GM23338 (cell line): ENCODE data around the gene CFAP74. TPM values are rescaled to one million over a fixed set of nuclear protein-coding genes. Genes with fewer than 3 reads are reported as not detected.
"Not testable (repeated sequence)": the region's sequence is repeated elsewhere in the genome, so short reads cannot be mapped to it uniquely, and the experiment has no call there.

Experiments
- ATAC-seq: fragments of 200-7000 bp; cut with Tn5 transposase; 3 replicates; pipeline ENCODE4 v1.9.1; 2020
- DNase-seq: peaks from one replicate; pipeline ENCODE4 v3.0.0-alpha.2; 2015; ENCODE audit warnings: low spot score
- H2AFZ ChIP-seq: fragments of 200-600 bp; sonication (generic); 2 replicates; pipeline ENCODE4 v1.8.0; 2016; ENCODE audit warnings: antibody characterized with exemption, mild to moderate bottlenecking, moderate library complexity
- H3F3A ChIP-seq: fragments of 200-600 bp; sonication (generic); replicated peaks from 2 replicates; pipeline ENCODE4 v1.8.0; 2017; ENCODE audit warnings: antibody characterized with exemption, mixed run types, low read depth
- H3K27ac ChIP-seq: fragments of 200-600 bp; sonication (generic); 2 replicates; pipeline ENCODE4 v1.6.1; 2016; ENCODE audit warnings: low read depth
- H3K27me3 ChIP-seq: fragments of 200-600 bp; sonication (generic); 2 replicates; pipeline ENCODE4 v1.8.0; 2016; ENCODE audit warnings: mild to moderate bottlenecking, mixed run types, moderate library complexity; ENCODE audit not compliant: insufficient read depth
- H3K36me3 ChIP-seq: fragments of 200-600 bp; sonication (generic); 2 replicates; pipeline ENCODE4 v1.8.0; 2016; ENCODE audit warnings: mild to moderate bottlenecking; ENCODE audit not compliant: insufficient read depth
- H3K4me1 ChIP-seq: fragments of 200-600 bp; sonication (generic); 2 replicates; pipeline ENCODE4 v1.8.0; 2016; ENCODE audit warnings: mild to moderate bottlenecking, moderate library complexity; ENCODE audit not compliant: insufficient read depth
- H3K4me2 ChIP-seq: fragments of 200-600 bp; sonication (generic); 2 replicates; pipeline ENCODE4 v1.7.1; 2017; ENCODE audit warnings: mixed run types
- H3K4me3 ChIP-seq: fragments of 200-600 bp; sonication (generic); 2 replicates; pipeline ENCODE4 v1.6.1; 2016; ENCODE audit warnings: mixed run types
- H3K79me2 ChIP-seq: fragments of 200-600 bp; sonication (generic); replicated peaks from 2 replicates; pipeline ENCODE4 v1.8.0; 2017; ENCODE audit warnings: mild to moderate bottlenecking; ENCODE audit not compliant: insufficient read depth
- H3K9me2 ChIP-seq: fragments of 200-600 bp; sonication (generic); 2 replicates; pipeline ENCODE4 v1.8.0; 2017; ENCODE audit not compliant: insufficient read depth
- H4K20me1 ChIP-seq: fragments of 200-600 bp; sonication (generic); replicated peaks from 2 replicates; pipeline ENCODE4 v1.8.0; 2017; ENCODE audit warnings: mild to moderate bottlenecking; ENCODE audit not compliant: insufficient read depth
- H3K27ac Mint-ChIP-seq: 2 replicates; pipeline ENCODE4 v1.8.0; 2020; ENCODE audit warnings: inconsistent platforms, mild to moderate bottlenecking, moderate library complexity, mixed read lengths
- H3K27me3 Mint-ChIP-seq: 3 replicates; pipeline ENCODE4 v1.8.0; 2022; ENCODE audit warnings: low read depth, mild to moderate bottlenecking, moderate library complexity, mixed read lengths, inconsistent platforms; ENCODE audit not compliant: insufficient read depth, poor library complexity
- H3K36me3 Mint-ChIP-seq: 3 replicates; pipeline ENCODE4 v1.8.0; 2021; ENCODE audit warnings: low read depth, mild to moderate bottlenecking, inconsistent platforms, moderate library complexity, mixed read lengths
- H3K4me1 Mint-ChIP-seq: 3 replicates; pipeline ENCODE4 v1.8.0; 2020; ENCODE audit warnings: mild to moderate bottlenecking, inconsistent platforms, mixed read lengths
- H3K4me3 Mint-ChIP-seq: 3 replicates; pipeline ENCODE4 v1.8.0; 2021; ENCODE audit warnings: moderate library complexity, mild to moderate bottlenecking, inconsistent platforms, mixed read lengths
- H3K9me3 Mint-ChIP-seq: 3 replicates; pipeline ENCODE4 v1.8.0; 2020; ENCODE audit warnings: moderate library complexity, mild to moderate bottlenecking, inconsistent platforms, mixed read lengths
- CREB1 ChIP-seq: fragments of 250-450 bp; sonication (Bioruptor Pico); IDR thresholded peaks from 2 replicates; pipeline ENCODE4 v1.5.0; 2020; ENCODE audit warnings: low read depth, mild to moderate bottlenecking, moderate library complexity
- EZH2 ChIP-seq: fragments of 200-600 bp; sonication (generic); IDR thresholded peaks from one replicate; pipeline ENCODE4 v1.8.0; 2017; ENCODE audit warnings: antibody characterized with exemption, mild to moderate bottlenecking, low read depth; ENCODE audit not compliant: unreplicated experiment
- JUNB ChIP-seq: IDR thresholded peaks from one replicate; pipeline ENCODE4 v1.6.1; 2016; ENCODE audit warnings: antibody characterized with exemption; ENCODE audit not compliant: unreplicated experiment
- POLR2AphosphoS5 ChIP-seq: IDR thresholded peaks from 2 replicates; pipeline ENCODE4 v1.6.1; 2016; ENCODE audit warnings: antibody characterized with exemption, low read depth
- ZNF114 ChIP-seq: fragments of 250-450 bp; sonication (Bioruptor Pico); IDR thresholded peaks from 2 replicates; pipeline ENCODE4 v1.5.0; 2020; ENCODE audit warnings: mild to moderate bottlenecking, moderate library complexity
- polyA plus RNA-seq: library from polyadenylated mRNA; unstranded; fragments of >200 nt; fragmentation: Nextera tagmentation; extraction: Ambion mirVana; gene quantifications from 2 replicates; pipeline ENCODE4 v1.2.1, GENCODE V29; 2016
- total RNA-seq: library from RNA; depleted of rRNA; stranded (reverse); fragments of >200 nt; shearing (Covaris generic); gene quantifications from 2 replicates; pipeline ENCODE4 v1.2.3, GENCODE V29; 2014
- TF ChIP-seq, protein P1 (sequence below), 2 experiments: fragments of 200-600 bp in 1 of 2; sonication (generic) in 1 of 2; conservative IDR thresholded peaks; 2 replicates each; pipeline versions ENCODE4 v1.5.1 to v1.6.1; 2016 to 2017; ENCODE audit warnings: antibody characterized with exemption in 2 of 2, low read depth in 2 of 2, mild to moderate bottlenecking in 2 of 2, moderate library complexity in 1 of 2
- TF ChIP-seq, protein P2 (sequence below): fragments of 250-450 bp; sonication (Bioruptor Pico); IDR thresholded peaks from 2 replicates; pipeline ENCODE4 v1.5.0; 2020; ENCODE audit warnings: mild to moderate bottlenecking, moderate library complexity
- TF ChIP-seq, protein P3 (sequence below): IDR thresholded peaks from one replicate; pipeline ENCODE4 v1.6.1; 2018; ENCODE audit warnings: antibody characterized with exemption; ENCODE audit not compliant: unreplicated experiment

Gene CFAP74
- total and polyA plus RNA-seq, 2 experiments from 2014 or later, result 0.21 TPM; not detected in 1

DNA sequence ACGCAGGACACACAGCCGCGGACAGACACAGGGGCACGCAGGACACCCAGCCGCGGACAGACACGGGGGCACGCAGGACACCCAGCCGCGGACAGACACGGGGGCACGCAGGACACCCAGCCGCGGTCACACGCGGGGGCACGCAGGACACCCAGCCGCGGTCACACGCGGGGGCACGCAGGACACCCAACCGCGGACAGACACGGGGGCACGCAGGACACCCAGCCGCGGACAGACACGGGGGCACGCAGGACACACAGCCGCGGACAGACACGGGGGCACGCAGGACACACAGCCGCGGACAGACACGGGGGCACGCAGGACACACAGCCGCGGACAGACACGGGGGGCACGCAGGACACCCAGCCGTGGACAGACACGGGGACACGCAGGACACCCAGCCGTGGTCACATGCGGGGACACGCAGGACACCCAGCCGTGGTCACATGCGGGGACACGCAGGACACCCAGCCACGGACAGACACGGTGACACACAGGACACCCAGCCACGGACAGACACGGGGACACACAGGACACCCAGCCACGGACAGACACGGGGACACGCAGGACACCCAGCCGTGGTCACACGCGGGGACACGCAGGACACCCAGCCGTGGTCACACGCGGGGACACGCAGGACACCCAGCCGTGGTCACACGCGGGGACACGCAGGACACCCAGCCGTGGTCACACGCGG lies 21.8 kb downstream of the CFAP74 start:
- H3K27me3 ChIP-seq, result not testable (repeated sequence)

DNA sequence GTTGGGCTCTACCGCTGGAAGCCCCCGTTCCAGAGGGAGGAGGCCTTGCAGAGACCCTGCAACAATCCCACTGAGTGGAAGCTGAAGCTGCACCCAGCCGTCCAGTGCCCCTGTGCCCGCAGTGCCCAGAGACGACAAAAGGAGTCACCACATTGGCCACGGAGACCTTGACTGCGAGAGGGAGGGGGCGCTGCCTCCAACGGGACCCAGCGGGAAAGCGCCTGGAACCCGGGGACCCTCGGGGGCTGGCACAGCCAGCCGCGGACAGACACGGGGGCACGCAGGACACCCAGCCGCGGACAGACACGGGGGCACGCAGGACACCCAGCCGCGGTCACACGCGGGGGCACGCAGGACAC lies 22.5 kb downstream of the CFAP74 start:
- Histone ChIP-seq H3K36me3 (no peaks in the 10 kb centered on the region), H3K79me2 (no peaks in the 10 kb centered on the region), H3K4me3 (no peak overlapping the region), H3K4me1 (no peaks in the 10 kb centered on the region), H3F3A (0 out of 2 replicates have a peak, but pooled peaks cover 3% of the 10 kb centered on the region), H3K27me3 (no peaks in the 10 kb centered on the region), H4K20me1 (no peaks in the 10 kb centered on the region), H3K9me2 (no peaks in the 10 kb centered on the region), H3K27ac (no peak overlapping the region), H2AFZ (no peak overlapping the region), H3K4me2 (no peak overlapping the region)
- Mint-ChIP-seq H3K9me3 (peaks cover 19% of the 10 kb centered on the region), H3K27ac (no peak overlapping the region), H3K4me3 (no peak overlapping the region), H3K36me3 (no peaks in the 10 kb centered on the region; the same call in 2 of the 3 replicates), H3K27me3 (peaks cover 14% of the 10 kb centered on the region), H3K4me1 (no peaks in the 10 kb centered on the region; the same call in 2 of the 3 replicates)
- no peak for DNase-seq
- no peak for ATAC-seq
- TF ChIP-seq POLR2AphosphoS5, result no peak
- TF ChIP-seq, protein P1, sequence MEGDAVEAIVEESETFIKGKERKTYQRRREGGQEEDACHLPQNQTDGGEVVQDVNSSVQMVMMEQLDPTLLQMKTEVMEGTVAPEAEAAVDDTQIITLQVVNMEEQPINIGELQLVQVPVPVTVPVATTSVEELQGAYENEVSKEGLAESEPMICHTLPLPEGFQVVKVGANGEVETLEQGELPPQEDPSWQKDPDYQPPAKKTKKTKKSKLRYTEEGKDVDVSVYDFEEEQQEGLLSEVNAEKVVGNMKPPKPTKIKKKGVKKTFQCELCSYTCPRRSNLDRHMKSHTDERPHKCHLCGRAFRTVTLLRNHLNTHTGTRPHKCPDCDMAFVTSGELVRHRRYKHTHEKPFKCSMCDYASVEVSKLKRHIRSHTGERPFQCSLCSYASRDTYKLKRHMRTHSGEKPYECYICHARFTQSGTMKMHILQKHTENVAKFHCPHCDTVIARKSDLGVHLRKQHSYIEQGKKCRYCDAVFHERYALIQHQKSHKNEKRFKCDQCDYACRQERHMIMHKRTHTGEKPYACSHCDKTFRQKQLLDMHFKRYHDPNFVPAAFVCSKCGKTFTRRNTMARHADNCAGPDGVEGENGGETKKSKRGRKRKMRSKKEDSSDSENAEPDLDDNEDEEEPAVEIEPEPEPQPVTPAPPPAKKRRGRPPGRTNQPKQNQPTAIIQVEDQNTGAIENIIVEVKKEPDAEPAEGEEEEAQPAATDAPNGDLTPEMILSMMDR (conservative IDR thresholded peaks at IDR 0.05; ENCODE audit: low read depth in 2 of 2), result no peak
- TF ChIP-seq EZH2, result no peak
- no peak for TF ChIP-seq CREB1 (CRISPR knock-in tag)
- TF ChIP-seq ZNF114 (CRISPR knock-in tag), result no peak
- TF ChIP-seq JUNB, result no peak
- TF ChIP-seq, protein P2, sequence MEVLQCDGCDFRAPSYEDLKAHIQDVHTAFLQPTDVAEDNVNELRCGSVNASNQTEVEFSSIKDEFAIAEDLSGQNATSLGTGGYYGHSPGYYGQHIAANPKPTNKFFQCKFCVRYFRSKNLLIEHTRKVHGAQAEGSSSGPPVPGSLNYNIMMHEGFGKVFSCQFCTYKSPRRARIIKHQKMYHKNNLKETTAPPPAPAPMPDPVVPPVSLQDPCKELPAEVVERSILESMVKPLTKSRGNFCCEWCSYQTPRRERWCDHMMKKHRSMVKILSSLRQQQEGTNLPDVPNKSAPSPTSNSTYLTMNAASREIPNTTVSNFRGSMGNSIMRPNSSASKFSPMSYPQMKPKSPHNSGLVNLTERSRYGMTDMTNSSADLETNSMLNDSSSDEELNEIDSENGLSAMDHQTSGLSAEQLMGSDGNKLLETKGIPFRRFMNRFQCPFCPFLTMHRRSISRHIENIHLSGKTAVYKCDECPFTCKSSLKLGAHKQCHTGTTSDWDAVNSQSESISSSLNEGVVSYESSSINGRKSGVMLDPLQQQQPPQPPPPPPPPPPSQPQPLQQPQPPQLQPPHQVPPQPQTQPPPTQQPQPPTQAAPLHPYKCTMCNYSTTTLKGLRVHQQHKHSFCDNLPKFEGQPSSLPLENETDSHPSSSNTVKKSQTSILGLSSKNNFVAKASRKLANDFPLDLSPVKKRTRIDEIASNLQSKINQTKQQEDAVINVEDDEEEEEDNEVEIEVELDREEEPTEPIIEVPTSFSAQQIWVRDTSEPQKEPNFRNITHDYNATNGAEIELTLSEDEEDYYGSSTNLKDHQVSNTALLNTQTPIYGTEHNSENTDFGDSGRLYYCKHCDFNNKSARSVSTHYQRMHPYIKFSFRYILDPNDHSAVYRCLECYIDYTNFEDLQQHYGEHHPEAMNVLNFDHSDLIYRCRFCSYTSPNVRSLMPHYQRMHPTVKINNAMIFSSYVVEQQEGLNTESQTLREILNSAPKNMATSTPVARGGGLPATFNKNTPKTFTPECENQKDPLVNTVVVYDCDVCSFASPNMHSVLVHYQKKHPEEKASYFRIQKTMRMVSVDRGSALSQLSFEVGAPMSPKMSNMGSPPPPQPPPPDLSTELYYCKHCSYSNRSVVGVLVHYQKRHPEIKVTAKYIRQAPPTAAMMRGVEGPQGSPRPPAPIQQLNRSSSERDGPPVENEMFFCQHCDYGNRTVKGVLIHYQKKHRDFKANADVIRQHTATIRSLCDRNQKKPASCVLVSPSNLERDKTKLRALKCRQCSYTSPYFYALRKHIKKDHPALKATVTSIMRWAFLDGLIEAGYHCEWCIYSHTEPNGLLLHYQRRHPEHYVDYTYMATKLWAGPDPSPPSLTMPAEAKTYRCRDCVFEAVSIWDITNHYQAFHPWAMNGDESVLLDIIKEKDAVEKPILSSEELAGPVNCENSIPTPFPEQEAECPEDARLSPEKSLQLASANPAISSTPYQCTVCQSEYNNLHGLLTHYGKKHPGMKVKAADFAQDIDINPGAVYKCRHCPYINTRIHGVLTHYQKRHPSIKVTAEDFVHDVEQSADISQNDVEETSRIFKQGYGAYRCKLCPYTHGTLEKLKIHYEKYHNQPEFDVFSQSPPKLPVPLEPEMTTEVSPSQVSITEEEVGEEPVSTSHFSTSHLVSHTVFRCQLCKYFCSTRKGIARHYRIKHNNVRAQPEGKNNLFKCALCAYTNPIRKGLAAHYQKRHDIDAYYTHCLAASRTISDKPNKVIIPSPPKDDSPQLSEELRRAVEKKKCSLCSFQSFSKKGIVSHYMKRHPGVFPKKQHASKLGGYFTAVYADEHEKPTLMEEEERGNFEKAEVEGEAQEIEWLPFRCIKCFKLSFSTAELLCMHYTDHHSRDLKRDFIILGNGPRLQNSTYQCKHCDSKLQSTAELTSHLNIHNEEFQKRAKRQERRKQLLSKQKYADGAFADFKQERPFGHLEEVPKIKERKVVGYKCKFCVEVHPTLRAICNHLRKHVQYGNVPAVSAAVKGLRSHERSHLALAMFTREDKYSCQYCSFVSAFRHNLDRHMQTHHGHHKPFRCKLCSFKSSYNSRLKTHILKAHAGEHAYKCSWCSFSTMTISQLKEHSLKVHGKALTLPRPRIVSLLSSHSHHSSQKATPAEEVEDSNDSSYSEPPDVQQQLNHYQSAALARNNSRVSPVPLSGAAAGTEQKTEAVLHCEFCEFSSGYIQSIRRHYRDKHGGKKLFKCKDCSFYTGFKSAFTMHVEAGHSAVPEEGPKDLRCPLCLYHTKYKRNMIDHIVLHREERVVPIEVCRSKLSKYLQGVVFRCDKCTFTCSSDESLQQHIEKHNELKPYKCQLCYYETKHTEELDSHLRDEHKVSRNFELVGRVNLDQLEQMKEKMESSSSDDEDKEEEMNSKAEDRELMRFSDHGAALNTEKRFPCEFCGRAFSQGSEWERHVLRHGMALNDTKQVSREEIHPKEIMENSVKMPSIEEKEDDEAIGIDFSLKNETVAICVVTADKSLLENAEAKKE, result no peak
- TF ChIP-seq, protein P3, sequence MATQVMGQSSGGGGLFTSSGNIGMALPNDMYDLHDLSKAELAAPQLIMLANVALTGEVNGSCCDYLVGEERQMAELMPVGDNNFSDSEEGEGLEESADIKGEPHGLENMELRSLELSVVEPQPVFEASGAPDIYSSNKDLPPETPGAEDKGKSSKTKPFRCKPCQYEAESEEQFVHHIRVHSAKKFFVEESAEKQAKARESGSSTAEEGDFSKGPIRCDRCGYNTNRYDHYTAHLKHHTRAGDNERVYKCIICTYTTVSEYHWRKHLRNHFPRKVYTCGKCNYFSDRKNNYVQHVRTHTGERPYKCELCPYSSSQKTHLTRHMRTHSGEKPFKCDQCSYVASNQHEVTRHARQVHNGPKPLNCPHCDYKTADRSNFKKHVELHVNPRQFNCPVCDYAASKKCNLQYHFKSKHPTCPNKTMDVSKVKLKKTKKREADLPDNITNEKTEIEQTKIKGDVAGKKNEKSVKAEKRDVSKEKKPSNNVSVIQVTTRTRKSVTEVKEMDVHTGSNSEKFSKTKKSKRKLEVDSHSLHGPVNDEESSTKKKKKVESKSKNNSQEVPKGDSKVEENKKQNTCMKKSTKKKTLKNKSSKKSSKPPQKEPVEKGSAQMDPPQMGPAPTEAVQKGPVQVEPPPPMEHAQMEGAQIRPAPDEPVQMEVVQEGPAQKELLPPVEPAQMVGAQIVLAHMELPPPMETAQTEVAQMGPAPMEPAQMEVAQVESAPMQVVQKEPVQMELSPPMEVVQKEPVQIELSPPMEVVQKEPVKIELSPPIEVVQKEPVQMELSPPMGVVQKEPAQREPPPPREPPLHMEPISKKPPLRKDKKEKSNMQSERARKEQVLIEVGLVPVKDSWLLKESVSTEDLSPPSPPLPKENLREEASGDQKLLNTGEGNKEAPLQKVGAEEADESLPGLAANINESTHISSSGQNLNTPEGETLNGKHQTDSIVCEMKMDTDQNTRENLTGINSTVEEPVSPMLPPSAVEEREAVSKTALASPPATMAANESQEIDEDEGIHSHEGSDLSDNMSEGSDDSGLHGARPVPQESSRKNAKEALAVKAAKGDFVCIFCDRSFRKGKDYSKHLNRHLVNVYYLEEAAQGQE, result no peak

More for the DNA sequence above, 21.8 kb downstream of the CFAP74 start:
- H3K36me3 ChIP-seq, ATAC-seq, H3K4me3 ChIP-seq, H3K4me1 Mint-ChIP-seq, H3K4me2 ChIP-seq, H2AFZ ChIP-seq, H3K9me2 ChIP-seq, H3K27ac ChIP-seq, H3F3A ChIP-seq, H3K79me2 ChIP-seq, H4K20me1 ChIP-seq, H3K4me1 ChIP-seq, H3K4me3 Mint-ChIP-seq, DNase-seq, H3K27ac Mint-ChIP-seq, H3K36me3 Mint-ChIP-seq: not testable (repeated sequence)
- H3K9me3 Mint-ChIP-seq, result peaks cover 19% of the 10 kb centered on the region
- peaks cover 14% of the 10 kb centered on the region for H3K27me3 Mint-ChIP-seq
